ENCODE results near the gene MOCS1. TPM values are rescaled to one million over a fixed set of nuclear protein-coding genes. Genes with fewer than 3 reads are reported as not detected.

The MOCS1 gene
- total and polyA plus RNA-seq, 2 experiments from 2014 or later = 17.2 to 28.1 TPM

DNA sequence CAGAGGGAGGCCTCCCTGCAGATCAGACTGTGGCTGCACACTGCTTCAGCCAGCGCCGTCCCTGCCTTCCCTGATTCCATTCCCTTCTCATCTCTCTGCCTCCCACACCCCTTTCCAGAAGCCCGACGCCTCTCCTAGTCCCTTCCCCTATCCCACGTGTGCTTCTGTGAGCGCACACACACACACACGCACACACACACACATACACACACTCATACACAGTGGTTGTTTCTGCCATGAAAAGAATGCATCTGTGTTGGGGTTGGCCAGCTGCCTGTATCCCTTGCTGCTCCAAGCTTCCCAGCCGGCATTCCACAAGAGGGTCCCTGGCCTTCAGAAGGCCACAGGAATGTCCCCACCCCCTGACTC, 51.7 kb downstream of the MOCS1 start (continued):
- TF ChIP-seq, protein P1, sequence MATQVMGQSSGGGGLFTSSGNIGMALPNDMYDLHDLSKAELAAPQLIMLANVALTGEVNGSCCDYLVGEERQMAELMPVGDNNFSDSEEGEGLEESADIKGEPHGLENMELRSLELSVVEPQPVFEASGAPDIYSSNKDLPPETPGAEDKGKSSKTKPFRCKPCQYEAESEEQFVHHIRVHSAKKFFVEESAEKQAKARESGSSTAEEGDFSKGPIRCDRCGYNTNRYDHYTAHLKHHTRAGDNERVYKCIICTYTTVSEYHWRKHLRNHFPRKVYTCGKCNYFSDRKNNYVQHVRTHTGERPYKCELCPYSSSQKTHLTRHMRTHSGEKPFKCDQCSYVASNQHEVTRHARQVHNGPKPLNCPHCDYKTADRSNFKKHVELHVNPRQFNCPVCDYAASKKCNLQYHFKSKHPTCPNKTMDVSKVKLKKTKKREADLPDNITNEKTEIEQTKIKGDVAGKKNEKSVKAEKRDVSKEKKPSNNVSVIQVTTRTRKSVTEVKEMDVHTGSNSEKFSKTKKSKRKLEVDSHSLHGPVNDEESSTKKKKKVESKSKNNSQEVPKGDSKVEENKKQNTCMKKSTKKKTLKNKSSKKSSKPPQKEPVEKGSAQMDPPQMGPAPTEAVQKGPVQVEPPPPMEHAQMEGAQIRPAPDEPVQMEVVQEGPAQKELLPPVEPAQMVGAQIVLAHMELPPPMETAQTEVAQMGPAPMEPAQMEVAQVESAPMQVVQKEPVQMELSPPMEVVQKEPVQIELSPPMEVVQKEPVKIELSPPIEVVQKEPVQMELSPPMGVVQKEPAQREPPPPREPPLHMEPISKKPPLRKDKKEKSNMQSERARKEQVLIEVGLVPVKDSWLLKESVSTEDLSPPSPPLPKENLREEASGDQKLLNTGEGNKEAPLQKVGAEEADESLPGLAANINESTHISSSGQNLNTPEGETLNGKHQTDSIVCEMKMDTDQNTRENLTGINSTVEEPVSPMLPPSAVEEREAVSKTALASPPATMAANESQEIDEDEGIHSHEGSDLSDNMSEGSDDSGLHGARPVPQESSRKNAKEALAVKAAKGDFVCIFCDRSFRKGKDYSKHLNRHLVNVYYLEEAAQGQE (IDR thresholded peaks at IDR 0.05; ENCODE audit: unreplicated experiment) = no peak
- no peak for TF ChIP-seq EZH2 (IDR thresholded peaks at IDR 0.05; ENCODE audit: low read depth, unreplicated experiment)
- no peak for TF ChIP-seq STAT1 (IDR thresholded peaks at IDR 0.05; ENCODE audit: unreplicated experiment)
- no peak for TF ChIP-seq CREB1 (CRISPR knock-in tag; IDR thresholded peaks at IDR 0.05; ENCODE audit: low read depth)
- TF ChIP-seq, protein P2, sequence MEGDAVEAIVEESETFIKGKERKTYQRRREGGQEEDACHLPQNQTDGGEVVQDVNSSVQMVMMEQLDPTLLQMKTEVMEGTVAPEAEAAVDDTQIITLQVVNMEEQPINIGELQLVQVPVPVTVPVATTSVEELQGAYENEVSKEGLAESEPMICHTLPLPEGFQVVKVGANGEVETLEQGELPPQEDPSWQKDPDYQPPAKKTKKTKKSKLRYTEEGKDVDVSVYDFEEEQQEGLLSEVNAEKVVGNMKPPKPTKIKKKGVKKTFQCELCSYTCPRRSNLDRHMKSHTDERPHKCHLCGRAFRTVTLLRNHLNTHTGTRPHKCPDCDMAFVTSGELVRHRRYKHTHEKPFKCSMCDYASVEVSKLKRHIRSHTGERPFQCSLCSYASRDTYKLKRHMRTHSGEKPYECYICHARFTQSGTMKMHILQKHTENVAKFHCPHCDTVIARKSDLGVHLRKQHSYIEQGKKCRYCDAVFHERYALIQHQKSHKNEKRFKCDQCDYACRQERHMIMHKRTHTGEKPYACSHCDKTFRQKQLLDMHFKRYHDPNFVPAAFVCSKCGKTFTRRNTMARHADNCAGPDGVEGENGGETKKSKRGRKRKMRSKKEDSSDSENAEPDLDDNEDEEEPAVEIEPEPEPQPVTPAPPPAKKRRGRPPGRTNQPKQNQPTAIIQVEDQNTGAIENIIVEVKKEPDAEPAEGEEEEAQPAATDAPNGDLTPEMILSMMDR (conservative IDR thresholded peaks at IDR 0.05; ENCODE audit: low read depth in 2 of 2) = no peak
- no peak for TF ChIP-seq ZNF114 (CRISPR knock-in tag; IDR thresholded peaks at IDR 0.05)
- TF ChIP-seq, protein P3, sequence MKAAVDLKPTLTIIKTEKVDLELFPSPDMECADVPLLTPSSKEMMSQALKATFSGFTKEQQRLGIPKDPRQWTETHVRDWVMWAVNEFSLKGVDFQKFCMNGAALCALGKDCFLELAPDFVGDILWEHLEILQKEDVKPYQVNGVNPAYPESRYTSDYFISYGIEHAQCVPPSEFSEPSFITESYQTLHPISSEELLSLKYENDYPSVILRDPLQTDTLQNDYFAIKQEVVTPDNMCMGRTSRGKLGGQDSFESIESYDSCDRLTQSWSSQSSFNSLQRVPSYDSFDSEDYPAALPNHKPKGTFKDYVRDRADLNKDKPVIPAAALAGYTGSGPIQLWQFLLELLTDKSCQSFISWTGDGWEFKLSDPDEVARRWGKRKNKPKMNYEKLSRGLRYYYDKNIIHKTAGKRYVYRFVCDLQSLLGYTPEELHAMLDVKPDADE (IDR thresholded peaks at IDR 0.05) = no peak
- no peak for TF ChIP-seq POLR2AphosphoS5 (IDR thresholded peaks at IDR 0.05; ENCODE audit: low read depth)
- no peak for TF ChIP-seq EZH2phosphoT487 (IDR thresholded peaks at IDR 0.05; ENCODE audit: unreplicated experiment)

DNA sequence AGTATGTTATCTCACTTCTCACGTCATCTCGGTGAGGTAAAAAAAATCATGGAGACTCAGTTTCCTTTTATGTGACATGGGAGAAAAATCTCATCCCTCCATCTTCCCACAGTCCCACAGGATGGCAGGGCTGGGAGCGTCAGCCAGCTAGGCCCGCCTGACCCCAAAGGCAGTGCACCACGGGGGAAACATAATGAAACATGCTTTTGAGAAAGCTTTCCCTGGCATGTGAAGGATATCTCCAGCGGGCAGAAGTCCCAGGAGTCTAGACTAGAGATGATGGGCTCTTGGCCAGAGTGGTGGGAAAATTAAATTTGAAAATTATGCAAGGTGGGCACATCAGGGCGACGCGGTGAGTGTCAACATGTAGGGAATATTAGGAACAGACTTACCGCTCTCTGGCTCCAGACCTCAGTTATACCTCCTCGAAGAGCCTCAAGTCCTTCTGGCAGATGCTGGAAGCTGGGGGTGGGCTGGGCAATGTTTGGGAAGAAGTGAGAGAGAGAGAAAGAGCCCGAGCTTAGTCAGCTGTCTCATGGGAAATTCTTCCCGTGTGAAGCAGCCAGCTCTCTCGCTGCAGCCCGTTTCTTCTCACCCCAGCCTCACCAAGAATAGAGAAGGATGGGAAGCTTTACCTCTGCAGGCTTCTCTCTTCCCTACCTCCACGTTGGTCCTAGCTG, 52.3 kb downstream of the MOCS1 start:
- Mint-ChIP-seq H3K27me3 (ENCODE audit: insufficient read depth, low read depth, poor library complexity) (peaks cover 2% of the 10 kb centered on the region), H3K4me3 (no peak overlapping the region), H3K27ac (no peak overlapping the region), H3K36me3 (ENCODE audit: low read depth) (no peaks in the 10 kb centered on the region), H3K4me1 (no peaks in the 10 kb centered on the region), H3K9me3 (no peaks in the 10 kb centered on the region)
- H3K27me3 ChIP-seq (ENCODE audit: insufficient read depth) = no peaks in the 10 kb centered on the region
- no peaks in the 10 kb centered on the region for H3K79me2 ChIP-seq (replicated peaks; ENCODE audit: insufficient read depth)
- no peaks in the 10 kb centered on the region for H3F3A ChIP-seq (replicated peaks; ENCODE audit: low read depth)
- H3K27ac ChIP-seq (ENCODE audit: low read depth) = no peak overlapping the region
- H3K4me2 ChIP-seq = no peak overlapping the region
- H3K9me2 ChIP-seq (ENCODE audit: insufficient read depth) = peaks cover 13% of the 10 kb centered on the region; the same call in 1 of the 2 replicates
- no peak overlapping the region for H2AFZ ChIP-seq
- H3K36me3 ChIP-seq (ENCODE audit: insufficient read depth) = no peaks in the 10 kb centered on the region
- H3K4me1 ChIP-seq (ENCODE audit: insufficient read depth) = no peaks in the 10 kb centered on the region
- H3K4me3 ChIP-seq = no peak overlapping the region
- no peak for DNase-seq (ENCODE audit: low spot score)
- no peak for ATAC-seq
- no peaks in the 10 kb centered on the region for H4K20me1 ChIP-seq (replicated peaks; ENCODE audit: insufficient read depth)
- no peak for TF ChIP-seq JUNB (IDR thresholded peaks at IDR 0.05; ENCODE audit: unreplicated experiment)
- TF ChIP-seq, protein P3 (IDR thresholded peaks at IDR 0.05) = no peak
- TF ChIP-seq, protein P4, sequence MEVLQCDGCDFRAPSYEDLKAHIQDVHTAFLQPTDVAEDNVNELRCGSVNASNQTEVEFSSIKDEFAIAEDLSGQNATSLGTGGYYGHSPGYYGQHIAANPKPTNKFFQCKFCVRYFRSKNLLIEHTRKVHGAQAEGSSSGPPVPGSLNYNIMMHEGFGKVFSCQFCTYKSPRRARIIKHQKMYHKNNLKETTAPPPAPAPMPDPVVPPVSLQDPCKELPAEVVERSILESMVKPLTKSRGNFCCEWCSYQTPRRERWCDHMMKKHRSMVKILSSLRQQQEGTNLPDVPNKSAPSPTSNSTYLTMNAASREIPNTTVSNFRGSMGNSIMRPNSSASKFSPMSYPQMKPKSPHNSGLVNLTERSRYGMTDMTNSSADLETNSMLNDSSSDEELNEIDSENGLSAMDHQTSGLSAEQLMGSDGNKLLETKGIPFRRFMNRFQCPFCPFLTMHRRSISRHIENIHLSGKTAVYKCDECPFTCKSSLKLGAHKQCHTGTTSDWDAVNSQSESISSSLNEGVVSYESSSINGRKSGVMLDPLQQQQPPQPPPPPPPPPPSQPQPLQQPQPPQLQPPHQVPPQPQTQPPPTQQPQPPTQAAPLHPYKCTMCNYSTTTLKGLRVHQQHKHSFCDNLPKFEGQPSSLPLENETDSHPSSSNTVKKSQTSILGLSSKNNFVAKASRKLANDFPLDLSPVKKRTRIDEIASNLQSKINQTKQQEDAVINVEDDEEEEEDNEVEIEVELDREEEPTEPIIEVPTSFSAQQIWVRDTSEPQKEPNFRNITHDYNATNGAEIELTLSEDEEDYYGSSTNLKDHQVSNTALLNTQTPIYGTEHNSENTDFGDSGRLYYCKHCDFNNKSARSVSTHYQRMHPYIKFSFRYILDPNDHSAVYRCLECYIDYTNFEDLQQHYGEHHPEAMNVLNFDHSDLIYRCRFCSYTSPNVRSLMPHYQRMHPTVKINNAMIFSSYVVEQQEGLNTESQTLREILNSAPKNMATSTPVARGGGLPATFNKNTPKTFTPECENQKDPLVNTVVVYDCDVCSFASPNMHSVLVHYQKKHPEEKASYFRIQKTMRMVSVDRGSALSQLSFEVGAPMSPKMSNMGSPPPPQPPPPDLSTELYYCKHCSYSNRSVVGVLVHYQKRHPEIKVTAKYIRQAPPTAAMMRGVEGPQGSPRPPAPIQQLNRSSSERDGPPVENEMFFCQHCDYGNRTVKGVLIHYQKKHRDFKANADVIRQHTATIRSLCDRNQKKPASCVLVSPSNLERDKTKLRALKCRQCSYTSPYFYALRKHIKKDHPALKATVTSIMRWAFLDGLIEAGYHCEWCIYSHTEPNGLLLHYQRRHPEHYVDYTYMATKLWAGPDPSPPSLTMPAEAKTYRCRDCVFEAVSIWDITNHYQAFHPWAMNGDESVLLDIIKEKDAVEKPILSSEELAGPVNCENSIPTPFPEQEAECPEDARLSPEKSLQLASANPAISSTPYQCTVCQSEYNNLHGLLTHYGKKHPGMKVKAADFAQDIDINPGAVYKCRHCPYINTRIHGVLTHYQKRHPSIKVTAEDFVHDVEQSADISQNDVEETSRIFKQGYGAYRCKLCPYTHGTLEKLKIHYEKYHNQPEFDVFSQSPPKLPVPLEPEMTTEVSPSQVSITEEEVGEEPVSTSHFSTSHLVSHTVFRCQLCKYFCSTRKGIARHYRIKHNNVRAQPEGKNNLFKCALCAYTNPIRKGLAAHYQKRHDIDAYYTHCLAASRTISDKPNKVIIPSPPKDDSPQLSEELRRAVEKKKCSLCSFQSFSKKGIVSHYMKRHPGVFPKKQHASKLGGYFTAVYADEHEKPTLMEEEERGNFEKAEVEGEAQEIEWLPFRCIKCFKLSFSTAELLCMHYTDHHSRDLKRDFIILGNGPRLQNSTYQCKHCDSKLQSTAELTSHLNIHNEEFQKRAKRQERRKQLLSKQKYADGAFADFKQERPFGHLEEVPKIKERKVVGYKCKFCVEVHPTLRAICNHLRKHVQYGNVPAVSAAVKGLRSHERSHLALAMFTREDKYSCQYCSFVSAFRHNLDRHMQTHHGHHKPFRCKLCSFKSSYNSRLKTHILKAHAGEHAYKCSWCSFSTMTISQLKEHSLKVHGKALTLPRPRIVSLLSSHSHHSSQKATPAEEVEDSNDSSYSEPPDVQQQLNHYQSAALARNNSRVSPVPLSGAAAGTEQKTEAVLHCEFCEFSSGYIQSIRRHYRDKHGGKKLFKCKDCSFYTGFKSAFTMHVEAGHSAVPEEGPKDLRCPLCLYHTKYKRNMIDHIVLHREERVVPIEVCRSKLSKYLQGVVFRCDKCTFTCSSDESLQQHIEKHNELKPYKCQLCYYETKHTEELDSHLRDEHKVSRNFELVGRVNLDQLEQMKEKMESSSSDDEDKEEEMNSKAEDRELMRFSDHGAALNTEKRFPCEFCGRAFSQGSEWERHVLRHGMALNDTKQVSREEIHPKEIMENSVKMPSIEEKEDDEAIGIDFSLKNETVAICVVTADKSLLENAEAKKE (CRISPR knock-in tag; IDR thresholded peaks at IDR 0.05) = no peak
- no peak for TF ChIP-seq EZH2phosphoT487 (IDR thresholded peaks at IDR 0.05; ENCODE audit: unreplicated experiment)
